HG02763 (cell line): ENCODE measurements around the gene SMC5.

Source experiments
- ATAC-seq: cut with Tn5 transposase; IDR thresholded peaks from one replicate; pipeline ENCODE4 v1.9.1; 2021; ENCODE audit warnings: mild to moderate bottlenecking, moderate library complexity; ENCODE audit not compliant: unreplicated experiment

The SMC5 gene

GRCh38 chr9:70403166-70403565 lies 144.4 kb downstream of the SMC5 start:
- no peak for ATAC-seq

- no peak for ATAC-seq
Observed at GRCh38 chr9:70403618-70404025, 144.8 kb downstream of the SMC5 start.

GRCh38 chr9:70404261-70404660 lies 145.5 kb downstream of the SMC5 start:
- ATAC-seq, result no peak
